Glomerular visceral epithelial cell (primary cell): Measurements from ENCODE around the gene PEX7.
"Not testable (repeated sequence)": the region's sequence is repeated elsewhere in the genome, so short reads cannot be mapped to it uniquely, and the experiment has no call there.

Experiments used
- DNase-seq: peaks from one replicate; pipeline ENCODE4 v3.0.0-alpha.2; 2016; ENCODE audit errors: extremely low spot score

Gene PEX7

DNA sequence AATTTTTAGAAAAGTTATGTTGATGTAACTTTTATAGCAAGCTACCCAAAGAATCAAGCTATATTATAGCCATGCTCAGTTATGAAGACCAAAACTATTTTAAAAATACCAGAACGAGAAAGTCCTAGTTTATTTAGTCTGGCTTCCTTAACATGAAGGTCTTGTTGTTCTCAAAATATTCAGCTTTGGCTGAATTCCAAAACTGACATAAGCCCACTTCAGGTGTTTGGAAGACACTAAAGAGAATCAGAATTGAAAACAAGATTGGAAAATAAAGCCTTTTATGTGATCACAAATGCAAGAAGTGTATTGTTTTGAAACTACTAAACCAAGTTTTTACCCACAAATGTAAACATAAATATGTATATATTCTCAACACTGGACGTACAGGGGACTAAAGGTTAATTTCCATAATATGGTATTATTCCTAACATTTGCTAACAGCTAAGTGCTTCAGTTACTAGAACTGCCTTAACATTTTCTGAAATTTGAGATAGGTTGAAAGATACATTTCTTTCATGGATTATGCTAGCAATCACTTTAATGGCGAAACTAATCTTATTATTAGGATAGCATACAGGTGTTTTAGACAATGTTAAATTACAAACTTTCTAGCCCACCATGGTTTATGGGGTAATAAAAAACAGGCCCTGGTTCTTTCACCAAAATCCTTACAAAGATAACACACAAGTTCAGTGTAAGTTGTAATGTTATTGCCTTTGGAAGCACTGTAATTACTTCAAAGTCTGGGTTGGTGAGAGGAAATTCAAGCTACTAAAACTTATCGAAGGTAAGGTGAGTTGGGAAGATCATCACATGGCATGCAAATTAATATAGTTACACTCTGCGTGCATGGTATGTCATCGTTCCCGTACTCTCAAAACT, 31.7 kb upstream of the PEX7 start:
- DNase-seq: no peak

DNA sequence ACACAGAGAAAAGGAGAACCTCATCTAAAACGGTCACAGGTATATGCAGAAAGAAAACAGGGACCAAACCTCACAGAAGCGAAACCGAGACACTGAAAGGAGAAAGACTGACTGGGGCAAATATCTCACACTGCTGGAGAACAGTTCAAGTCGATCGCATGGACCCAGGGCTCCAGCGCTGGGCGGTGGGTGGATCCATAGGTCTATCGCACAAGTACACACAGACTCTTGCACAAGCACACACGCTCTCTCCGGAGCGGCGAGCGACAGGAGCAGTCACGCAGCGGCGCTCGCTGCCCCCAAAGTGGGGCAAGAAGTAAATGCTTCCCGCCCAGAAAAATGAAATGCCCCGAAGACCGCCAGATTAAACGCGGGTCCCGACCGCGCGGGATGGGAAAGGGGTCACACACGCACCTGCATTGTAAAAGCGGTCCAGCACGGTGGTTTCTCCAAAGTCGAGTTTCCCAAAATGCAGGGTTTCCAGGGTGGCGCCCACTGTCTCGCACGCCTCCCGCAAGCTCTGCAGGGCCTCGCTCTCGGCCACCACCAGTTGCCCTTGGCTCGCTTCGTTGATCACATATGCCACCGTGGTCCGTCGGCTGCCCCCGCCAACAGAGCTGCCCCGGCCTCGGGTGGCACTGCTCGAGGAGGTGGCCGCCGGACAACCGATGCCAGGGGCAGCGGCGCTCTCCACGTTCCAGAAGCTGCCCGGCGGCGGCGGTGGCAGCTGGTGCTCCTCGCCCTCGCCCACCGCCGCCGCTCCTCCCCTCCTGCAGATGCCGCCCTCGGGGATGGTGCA, 30.9 kb upstream of the PEX7 start:
- peak; percentile 63 for DNase-seq

DNA sequence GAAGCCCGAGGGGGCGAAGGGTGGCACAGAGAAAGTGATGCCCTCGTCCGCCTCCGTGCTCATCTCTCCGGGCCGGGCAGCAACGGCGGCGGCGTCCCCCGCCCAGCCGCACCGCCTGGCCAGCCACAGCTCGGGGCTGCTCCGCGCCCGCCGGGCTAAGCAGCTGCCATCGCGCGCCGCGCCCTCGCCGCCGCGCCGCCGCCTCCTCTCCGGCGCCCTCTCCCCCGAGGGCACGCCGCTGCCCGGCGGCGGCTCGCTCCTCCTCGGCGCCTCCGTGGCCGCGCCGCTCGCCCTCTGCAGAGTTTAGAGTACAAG, 30.3 kb upstream of the PEX7 start:
- DNase-seq: no peak

DNA sequence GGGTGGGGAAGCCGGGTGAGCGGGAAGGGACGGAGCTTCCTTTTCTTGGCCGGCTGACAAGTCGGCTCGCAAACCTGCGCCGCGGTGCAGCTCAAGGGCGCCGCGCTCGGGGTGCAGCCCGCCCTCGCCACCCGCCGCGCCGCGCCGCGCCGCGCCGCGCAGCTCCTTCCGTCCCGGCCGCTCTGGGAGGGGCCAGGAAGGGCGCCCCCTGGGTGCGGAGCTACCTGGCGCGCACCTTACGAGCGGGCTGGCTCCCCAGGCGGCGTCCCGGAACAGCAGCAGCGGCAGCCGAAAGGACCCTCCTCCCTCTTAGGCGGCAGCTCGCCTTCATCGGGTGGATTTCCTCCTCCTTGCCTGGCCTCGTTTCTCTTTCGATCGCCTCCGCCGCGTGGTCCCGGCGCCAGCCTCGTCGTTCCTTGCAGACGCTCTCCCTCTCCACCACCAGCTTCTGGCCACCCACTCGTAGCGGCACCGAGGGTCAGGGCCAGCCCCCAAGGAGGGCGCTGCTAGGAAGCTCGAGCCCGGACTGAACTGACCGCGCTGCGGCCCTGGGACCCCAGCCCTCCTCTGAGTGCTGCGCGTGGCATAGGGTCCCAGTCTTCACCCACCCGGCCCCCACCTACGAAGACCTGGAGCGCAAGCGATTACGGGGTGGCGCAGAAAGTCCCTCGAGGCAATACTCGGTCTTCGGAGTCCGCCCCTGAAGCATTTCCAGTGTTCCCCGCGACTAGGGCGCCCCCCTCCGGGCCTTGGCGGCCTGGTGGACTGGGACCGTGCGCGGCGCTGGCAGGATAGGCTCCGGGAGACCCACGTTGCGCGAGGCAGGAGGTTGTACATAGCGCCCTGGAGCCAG, 29.8 kb upstream of the PEX7 start, which contains the start of gene MAP3K5:
MAP3K5 (minus strand) TSS at position 68 of the 853 bp plus-strand sequence. CDS start 320 bp downstream, outside the sequence.
- DNase-seq: peak; percentile 90

DNA sequence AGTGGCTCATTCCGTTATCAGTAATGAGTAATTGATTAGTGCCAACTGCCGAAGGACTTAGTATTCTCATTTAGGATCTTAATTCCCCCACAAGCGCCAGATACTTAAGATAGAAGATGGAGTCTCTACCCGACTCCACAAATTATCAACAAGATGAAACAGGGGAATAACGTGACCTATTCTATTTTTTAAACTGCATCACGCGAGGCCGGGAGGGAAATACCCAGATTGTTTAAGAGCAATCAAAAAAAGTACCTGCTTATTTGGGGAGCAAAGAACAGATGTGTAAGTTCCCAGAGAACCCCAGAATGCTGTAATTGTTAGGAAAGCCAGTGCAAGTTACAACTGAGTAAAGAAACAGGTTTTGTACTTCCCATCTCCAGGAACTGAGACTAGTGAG, 29.0 kb upstream of the PEX7 start:
- DNase-seq: no peak

DNA sequence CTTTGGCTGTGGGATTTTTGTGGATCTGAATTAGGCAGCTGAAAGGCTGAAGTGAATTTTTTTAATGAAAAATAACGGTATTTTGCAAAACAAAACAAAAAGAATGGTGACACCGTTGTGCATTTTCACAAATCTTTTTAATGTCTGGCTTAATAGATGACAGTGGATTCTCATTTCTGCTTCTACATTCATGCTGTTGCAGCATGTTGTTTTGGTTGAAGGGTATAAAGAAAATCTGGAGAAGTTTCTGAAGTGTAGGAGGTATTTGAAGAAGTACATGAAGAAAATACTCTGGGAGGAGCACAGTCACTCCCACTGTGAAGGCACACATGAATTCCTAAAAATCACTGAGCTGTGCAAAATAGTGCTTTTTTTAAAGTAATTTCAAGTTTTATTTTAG, 27.0 kb upstream of the PEX7 start:
- DNase-seq: no peak

DNA sequence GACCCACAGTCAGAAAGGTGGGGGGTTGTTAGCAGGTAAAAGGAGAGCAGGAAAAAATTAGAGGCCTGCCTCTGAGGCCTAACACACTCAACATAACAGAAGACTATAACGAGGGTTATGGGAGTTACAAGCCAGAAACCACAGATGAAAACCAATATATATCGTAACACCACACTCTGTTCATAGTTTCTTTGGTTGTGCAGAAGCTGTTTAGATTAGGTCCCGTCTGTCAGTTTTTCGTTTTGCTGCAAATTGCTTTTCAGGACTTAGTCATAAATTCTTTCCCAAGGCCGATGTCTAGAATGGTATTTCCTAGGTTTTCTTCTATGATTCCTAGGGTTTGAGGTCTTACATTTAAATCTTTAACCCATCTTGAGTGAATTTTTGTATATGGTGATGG, 26.4 kb upstream of the PEX7 start:
- no peak for DNase-seq

DNA sequence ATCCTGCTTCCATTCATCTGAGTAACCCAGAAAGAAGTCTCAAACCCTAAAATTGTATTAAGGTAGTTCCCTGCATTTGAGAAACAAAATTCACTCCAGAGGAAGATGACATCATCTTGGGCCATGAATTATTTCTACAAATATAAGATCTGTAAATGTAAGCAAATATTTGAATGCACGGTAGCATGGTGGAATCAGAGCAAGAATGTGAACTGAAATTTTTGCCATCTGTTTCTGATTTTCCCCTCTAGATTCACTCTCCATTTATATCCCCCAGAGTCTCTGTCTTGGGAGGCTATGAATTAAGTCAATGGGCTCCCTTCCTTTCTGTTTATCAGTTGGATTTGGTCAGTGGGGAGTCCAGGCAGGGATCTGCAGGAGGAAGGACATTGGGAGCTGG, 24.3 kb upstream of the PEX7 start:
- no peak for DNase-seq

DNA sequence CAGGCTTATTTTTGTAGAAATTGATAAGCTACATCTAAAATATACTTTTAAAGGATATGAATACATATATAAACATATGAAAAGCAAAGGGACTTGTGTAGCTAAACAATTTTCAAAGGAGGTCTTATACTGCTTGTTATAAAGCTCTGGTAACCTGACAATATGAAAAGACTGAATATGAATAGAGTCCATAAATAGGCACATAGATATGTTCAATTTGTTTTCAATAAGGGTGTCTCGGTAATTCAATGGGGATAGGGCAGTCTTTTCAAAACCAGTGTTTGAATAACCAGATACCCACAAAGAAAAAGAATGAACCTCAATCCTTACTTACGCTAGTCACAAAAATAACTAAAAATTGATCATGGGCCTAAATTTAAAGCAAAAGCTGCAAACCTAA, 20.8 kb upstream of the PEX7 start:
- no peak for DNase-seq

DNA sequence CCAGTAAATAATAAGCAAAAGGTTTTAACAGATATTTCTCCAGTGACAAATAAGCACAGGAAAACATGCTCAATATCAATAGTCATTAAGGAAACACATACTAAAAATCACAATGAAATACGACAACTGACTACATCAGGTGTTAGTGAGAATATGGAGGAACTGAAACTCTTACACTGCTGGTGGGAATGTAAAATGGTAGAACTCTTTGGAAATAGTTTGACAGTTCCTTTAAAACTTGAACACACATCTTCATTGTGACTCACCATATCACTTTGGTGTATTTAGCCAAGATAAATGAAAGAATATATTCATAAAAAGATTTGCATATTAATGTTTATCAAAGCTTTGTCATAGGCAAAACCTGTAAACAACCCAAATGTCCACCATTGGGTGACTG, 18.8 kb upstream of the PEX7 start:
- DNase-seq: no peak

DNA sequence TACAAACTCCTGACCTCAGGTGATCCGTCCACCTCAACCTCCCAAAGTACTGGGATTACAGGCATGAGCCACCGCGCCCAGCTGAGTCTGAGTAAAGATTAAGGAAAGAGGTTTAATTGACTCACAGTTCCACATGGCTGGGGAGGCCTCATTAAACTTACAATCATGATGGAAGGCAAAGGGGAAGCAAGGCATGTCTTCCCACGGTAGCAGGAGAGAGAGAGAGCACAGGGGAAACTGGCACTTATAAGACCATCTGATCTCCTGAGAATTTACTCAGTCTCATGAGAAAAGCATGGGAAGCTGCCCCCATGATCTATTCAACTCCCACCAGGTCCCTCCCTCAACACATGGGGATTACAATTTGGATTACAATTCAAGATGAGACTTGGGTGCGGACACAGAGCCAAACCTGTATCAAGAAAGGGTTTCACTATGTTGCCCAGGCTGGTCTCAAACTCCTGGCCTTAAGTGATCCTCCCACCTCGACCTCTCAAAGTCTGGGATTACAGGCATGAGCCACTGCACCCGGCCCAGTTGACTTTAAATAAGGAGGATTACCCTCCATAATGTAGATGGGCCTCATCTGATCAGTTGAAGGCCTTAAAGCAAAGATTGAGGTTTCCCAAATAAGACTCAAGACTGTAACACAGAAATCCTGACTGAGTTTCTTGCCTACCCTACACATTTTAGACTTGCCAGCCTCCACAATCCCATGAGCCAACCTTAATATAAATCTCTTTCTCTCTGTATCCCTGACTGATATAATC, 13.1 kb upstream of the PEX7 start:
- no peak for DNase-seq

DNA sequence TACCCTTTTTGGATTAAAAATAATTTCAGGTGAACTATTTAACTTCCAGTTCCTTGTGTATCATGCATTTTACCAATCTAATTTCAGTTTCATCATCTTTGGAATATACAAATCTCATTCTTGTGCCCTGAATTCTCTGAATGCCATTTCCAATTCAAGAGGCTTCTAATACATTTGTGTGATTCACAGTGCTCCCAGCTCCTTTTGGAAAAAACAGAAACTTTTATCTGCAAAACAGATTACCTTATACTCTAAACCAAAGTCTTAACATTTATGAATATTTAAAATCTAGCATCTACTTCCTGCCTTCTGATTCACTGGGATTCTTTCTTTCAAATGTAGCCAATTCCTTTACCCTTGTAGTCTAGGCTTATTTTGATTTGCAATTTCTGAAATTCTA, 11.1 kb upstream of the PEX7 start:
- DNase-seq: no peak

DNA sequence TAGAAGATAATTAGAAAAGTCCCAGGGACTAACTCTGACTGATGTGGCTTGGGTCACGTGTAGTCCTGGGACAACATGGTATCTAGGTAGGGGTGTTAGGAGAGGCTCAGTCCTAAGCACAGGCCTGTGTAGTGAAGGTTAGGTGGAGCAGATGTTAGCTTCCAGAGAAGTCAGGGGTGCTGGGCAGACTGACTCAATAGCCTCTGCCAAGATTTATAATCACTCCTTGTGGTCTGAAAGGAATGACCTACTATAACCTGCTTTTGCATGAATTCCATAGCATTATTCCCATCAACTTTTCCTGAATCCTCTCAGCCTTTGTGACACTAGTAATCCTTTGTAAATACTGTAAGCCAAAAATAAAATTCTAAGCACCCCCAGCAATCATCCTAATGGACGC, 10.2 kb upstream of the PEX7 start:
- DNase-seq: peak; percentile 18

DNA sequence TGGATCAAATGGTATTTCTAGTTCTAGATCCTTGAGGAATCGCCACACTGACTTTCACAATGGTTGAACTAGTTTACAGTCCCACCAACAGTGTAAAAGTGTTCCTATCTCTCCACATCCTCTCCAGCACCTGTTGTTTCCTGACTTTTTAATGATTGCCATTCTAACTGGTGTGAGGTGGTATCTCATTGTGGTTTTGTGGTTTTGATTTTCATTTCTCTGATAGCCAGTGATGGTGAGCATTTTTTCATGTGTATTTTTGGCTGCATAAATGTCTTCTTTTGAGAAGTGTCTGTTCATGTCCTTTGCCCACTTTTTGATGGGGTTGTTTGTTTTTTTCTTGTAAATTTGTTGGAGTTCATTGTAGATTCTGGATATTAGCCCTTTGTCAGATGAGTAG, 6.8 kb upstream of the PEX7 start:
- not testable (repeated sequence) for DNase-seq

DNA sequence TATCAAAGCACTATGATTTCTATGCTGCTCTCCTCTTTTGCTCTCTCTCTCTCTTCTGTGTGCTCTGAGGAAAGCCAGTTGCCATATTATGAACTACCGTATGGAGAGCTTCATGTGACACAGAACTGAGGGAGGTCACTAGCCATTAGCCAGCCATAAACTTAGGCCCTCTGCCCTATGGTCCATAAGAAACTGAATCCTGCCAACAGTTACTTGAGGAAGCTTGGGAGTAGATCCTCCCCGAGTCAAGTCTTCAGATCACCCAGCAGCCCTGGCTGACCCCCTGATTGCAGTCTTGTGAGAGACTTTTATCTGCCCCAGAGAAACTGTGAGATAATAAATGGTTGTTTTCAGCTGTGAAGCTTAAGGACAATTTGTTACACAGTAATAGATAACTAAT, 5.7 kb upstream of the PEX7 start:
- no peak for DNase-seq

DNA sequence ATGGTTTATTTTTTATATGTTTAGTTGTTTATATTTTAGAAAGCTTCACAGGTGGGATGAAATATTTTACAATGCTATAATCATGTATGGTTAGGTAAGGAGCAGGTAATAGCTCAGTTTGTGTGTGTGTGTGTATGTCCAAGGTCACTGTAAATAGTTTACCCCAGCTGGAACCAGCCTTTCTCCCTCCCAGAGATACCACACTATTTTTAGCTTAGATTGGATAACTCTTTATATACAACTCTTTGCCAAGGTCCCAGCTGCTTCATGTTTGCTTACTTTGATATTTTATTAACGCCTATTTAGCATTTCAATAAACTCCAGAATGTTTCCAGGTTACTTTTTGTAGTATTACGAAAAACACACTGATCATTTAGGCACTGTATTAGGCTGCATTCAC, 1.8 kb upstream of the PEX7 start:
- no peak for DNase-seq

DNA sequence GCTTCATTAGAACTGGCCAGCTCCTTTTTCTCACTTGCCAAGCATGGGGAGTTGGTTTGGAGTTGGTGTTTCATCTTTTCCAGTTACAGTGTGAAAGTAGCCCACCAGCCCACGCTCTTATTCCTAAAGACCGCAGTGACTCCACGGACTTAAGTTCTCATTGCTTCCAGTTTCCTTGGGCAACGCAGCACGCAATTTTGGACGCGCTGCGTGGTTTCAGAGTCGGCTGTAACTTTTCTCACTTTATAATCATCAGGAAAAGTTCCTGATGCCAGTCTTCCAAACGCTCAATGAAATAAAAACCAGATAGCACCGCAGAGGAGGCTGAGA, 381 bp upstream of the PEX7 start:
- DNase-seq: no peak

DNA sequence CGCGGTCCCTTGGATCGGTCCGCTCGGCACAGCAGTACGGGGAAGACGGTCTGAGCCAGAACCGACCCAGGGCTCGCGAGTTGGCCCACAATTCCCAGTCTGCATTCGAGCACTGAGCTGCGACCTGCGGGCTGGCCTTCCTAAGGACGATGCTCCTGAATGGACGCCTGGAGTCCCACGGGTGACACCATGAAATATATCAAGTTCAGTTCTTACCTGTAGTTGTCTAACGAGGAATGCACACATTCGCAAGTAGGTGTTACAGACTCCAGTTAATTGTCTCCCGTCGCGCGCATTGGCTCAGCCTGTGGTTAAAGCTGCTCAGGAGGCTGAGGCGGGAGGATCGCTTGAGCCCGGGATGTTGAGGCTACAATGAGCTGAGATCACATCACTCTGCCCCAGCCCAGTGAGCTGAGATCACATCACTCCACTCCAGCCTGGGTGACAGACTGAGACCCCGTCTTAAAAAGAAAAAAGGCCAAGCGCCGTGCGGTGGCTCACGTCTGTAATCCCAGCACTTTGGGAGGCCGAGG, 802 bp downstream of the PEX7 start:
- no peak for DNase-seq

DNA sequence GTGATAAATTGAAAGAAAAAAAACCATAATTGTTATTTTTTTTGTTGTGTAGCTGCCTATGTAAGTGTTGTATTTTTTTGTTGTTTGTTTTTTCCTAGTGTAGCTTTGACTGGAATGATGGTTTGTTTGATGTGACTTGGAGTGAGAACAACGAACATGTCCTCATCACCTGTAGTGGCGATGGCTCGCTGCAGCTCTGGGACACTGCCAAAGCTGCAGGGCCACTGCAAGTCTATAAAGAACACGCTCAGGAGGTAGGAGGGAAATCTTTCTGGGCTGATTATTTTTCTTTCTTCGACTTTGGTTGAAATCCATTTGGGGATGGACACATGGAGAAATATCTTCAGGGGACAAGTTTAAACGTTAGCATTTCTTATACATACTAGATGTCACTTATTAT, 3.8 kb downstream of the PEX7 start:
- no peak for DNase-seq

DNA sequence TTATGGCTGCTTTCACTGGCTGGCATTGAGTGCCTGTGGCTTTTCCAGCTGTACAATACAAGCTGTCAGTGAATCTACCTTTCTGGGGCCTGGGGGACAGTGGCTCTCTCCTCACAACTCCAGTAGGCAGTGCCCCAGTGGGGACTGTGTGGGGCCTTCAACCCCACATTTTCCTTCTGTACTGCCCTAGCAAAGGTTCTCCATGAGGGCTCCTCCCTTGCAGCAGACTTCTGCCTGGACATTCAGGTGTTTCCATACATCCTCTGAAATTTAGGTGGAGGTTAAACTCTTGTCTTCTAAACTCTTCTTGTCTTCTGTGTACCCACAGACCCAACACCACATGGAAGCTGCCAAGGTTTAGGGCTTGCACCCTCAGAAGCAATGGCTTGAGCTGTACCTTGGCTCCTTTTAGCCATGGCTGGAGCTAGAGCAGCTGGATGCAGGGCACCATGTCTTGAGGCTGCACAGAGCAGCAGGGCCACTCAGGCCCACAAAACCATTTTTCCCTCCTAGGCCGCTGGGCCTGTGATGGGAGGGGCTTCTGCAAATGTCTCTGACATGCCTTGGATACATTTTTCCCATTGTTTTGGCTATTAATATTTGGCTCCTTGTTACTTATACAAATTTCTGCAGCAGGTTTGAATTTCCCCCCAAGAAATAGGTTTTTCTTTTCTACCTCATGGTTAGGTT, 9.6 kb downstream of the PEX7 start:
- no peak for DNase-seq
